Measurements from ENCODE around the gene MRM3.
A peak's percentile ranks its signal among the peaks of the same experiment; 100 is the strongest.
"Not testable (repeated sequence)": the region's sequence is repeated elsewhere in the genome, so short reads cannot be mapped to it uniquely, and the experiment has no call there.

The MRM3 gene

GRCh38 chr17:825216-825615, 43.1 kb downstream of the MRM3 start:
- no peak for DNase-seq (ENCODE audit: low read depth)

GRCh38 chr17:826778-827177, 44.6 kb downstream of the MRM3 start:
- DNase-seq (ENCODE audit: low read depth): no peak

GRCh38 chr17:828761-829160, 46.6 kb downstream of the MRM3 start:
- no peak for DNase-seq (ENCODE audit: low read depth)

DNA sequence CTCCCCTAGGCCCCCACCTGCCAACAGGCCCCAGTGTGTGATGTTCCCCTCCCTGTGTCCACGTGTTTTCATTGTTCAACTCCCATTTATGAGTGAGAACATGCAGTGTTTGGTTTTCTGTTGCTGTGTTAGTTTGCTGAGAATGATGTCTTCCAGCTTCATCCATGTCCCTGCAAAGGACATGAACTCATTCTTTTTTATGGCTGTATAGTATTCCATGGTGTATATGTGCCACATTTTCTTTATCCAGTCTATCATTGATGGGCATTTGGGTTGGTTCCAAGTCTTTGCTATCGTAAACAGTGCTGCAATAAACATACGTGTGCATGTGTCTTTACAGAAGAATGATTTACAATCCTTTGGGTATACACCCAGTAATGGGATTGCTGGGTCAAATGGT, 47.5 kb downstream of the MRM3 start:
- not testable (repeated sequence) for DNase-seq (ENCODE audit: low read depth)

DNA sequence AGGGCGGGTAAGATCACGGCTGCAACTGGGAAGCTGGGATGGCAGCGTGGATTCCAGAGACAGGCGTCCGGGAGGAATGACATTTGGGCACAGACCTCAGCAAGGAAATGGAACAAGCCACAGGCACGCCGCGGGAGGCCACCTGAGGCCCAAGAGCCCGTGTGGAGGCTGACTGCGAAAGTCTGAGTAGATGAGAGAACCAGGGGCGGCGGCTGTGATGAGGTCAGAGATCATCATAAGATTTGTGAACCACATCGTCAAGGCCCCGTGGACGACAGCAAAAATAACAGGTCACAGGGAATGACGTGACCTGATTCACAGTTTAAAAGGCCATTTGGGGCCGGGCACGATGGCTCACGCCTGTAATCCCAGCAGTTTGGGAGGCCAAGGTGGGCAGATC, 48.2 kb downstream of the MRM3 start:
- DNase-seq (ENCODE audit: low read depth): no peak

DNA sequence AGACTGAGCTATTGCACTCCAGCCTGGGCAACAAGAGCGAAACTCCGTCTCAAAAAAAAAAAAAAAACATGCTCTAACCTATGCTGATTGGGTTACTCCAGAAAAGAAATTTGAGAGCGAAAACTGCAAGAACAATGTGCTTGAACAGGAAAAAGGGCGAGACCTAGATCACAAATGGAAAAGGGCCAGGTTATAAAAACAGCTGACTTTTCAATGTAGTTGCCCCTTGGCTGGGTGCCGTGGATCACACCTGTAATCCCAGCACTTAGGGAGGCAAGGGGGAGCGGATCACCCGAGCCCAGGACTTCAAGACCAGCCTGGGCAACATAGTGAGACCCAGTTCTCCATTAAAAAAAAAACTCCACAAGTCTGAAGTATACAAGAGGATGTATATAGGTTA, 48.8 kb downstream of the MRM3 start:
- DNase-seq (ENCODE audit: low read depth): no peak

DNA sequence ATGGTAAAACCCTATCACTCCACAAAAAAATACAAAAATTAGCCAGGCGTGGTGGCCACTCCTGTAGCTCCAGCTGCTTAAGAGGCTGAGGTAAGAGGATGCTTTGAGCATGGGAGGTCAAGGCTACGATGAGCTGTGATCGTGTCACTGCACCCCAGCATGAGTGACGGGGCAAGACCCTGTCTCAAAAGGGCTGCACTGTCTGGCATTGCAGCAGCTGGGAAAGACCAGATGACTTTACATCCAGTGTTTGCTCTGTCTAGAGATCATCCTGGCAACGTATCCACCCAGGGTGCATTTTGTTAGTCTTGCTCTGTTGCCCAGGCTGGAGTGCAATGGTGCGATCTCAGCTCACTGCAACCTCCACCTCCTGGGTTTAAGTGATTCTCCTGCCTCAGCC, 52.0 kb downstream of the MRM3 start:
- no peak for DNase-seq (ENCODE audit: low read depth)

GRCh38 chr17:835263-835662, 53.1 kb downstream of the MRM3 start:
- DNase-seq (ENCODE audit: low read depth): peak; percentile 64

- not testable (repeated sequence) for DNase-seq (ENCODE audit: low read depth)
These were observed 53.6 kb downstream of the MRM3 start for GRCh38 chr17:835721-836120.

GRCh38 chr17:836151-836550, 54.0 kb downstream of the MRM3 start:
- DNase-seq (ENCODE audit: low read depth): no peak

- DNase-seq (ENCODE audit: low read depth): no peak
These were observed 56.3 kb downstream of the MRM3 start for GRCh38 chr17:838486-838885.

GRCh38 chr17:841313-841712, 59.2 kb downstream of the MRM3 start:
- DNase-seq (ENCODE audit: low read depth): no peak
